MM.1S (cell line): ENCODE results near the gene ARL3.

Experiments
- DNase-seq: peaks from one replicate; pipeline ENCODE4 v3.0.0-alpha.2; 2015
- H2AFZ ChIP-seq: fragments of 300-600 bp; sonication (generic); 2 replicates; pipeline ENCODE4 v1.6.0; 2016; ENCODE audit warnings: antibody characterized with exemption, low read length
- H3F3A ChIP-seq: fragments of 300-600 bp; sonication (generic); 2 replicates; pipeline ENCODE4 v1.6.1; 2016; ENCODE audit warnings: mild to moderate bottlenecking, antibody characterized with exemption, low read length, moderate library complexity, mixed read lengths; ENCODE audit not compliant: insufficient read depth
- H3K27ac ChIP-seq: fragments of 300-600 bp; sonication (generic); 2 replicates; pipeline ENCODE4 v1.5.1; 2016; ENCODE audit warnings: mild to moderate bottlenecking, low read length
- H3K27me3 ChIP-seq: fragments of 300-600 bp; sonication (generic); replicated peaks from 2 replicates; pipeline ENCODE4 v1.6.0; 2016; ENCODE audit warnings: low read length; ENCODE audit not compliant: insufficient read depth
- H3K36me3 ChIP-seq: fragments of 300-600 bp; sonication (generic); replicated peaks from 2 replicates; pipeline ENCODE4 v1.6.1; 2016; ENCODE audit warnings: mild to moderate bottlenecking, low read length, mixed read lengths; ENCODE audit not compliant: insufficient read depth
- H3K4me1 ChIP-seq: fragments of 300-600 bp; sonication (generic); 2 replicates; pipeline ENCODE4 v1.6.1; 2016; ENCODE audit warnings: low read length, mixed read lengths
- H3K4me2 ChIP-seq: fragments of 300-600 bp; sonication (generic); 2 replicates; pipeline ENCODE4 v1.6.0; 2016; ENCODE audit warnings: low read depth, low read length
- H3K4me3 ChIP-seq: fragments of 300-600 bp; sonication (generic); 2 replicates; pipeline ENCODE4 v1.5.1; 2016; ENCODE audit warnings: low read length, mixed read lengths
- H3K79me2 ChIP-seq: fragments of 300-600 bp; sonication (generic); 2 replicates; pipeline ENCODE4 v1.6.1; 2016; ENCODE audit warnings: mixed run types, low read length, mixed read lengths
- H3K9ac ChIP-seq: fragments of 300-600 bp; sonication (generic); 2 replicates; pipeline ENCODE4 v1.6.1; 2016; ENCODE audit warnings: low read length, mixed read lengths
- H3K9me2 ChIP-seq: fragments of 300-600 bp; sonication (generic); replicated peaks from 2 replicates; pipeline ENCODE4 v1.6.1; 2016; ENCODE audit warnings: mild to moderate bottlenecking, low read length, mixed read lengths; ENCODE audit not compliant: insufficient read depth
- H3K9me3 ChIP-seq: fragments of 300-600 bp; sonication (generic); replicated peaks from 2 replicates; pipeline ENCODE4 v1.6.1; 2016; ENCODE audit warnings: mild to moderate bottlenecking, low read length, mixed read lengths; ENCODE audit not compliant: insufficient read depth
- H4K20me1 ChIP-seq: fragments of 300-600 bp; sonication (generic); 2 replicates; pipeline ENCODE4 v1.6.1; 2016; ENCODE audit warnings: mild to moderate bottlenecking, low read length, moderate library complexity, mixed read lengths; ENCODE audit not compliant: insufficient read depth
- EZH2 ChIP-seq: fragments of 300-600 bp; sonication (generic); optimal IDR thresholded peaks from 2 replicates; pipeline ENCODE3; 2017; ENCODE audit warnings: low read depth, mild to moderate bottlenecking, antibody characterized with exemption, low read length, mixed read lengths
- EZH2phosphoT487 ChIP-seq: fragments of 300-600 bp; sonication (generic); IDR thresholded peaks from 2 replicates; pipeline ENCODE4 v1.6.1; 2018; ENCODE audit warnings: antibody characterized with exemption, low read length
- TF ChIP-seq, protein P1 (sequence below): fragments of 300-600 bp; sonication (generic); IDR thresholded peaks from 2 replicates; pipeline ENCODE4 v1.5.1; 2016; ENCODE audit warnings: antibody characterized with exemption, low read length, mixed read lengths

Gene ARL3

DNA sequence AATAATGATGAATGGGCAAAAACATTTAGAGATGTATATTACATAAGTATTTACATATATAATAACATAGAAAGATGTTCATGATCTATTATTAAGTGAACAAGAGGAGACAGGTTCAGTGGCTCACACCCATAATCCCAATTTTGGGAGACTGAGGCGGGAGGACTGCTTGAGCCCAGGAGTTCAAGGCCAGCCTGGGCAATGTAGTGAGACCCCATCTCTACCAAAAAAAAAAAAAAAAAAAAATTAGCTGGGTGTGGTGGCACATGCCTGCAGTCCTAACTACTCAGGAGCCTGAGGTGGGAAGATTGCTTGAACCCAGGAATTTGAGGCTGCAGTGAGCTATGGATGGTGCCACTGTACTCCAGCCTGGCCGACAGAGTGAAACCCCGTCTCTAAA lies 12.4 kb downstream of the ARL3 start:
- Histone ChIP-seq H3K79me2 (peaks cover 22% of the 10 kb centered on the region), H3K27ac (no peak overlapping the region), H3K4me3 (no peak overlapping the region), H3K9me3 (no peaks in the 10 kb centered on the region), H3K4me1 (no peaks in the 10 kb centered on the region), H2AFZ (no peak overlapping the region), H3K4me2 (no peak overlapping the region), H4K20me1 (no peaks in the 10 kb centered on the region), H3K9me2 (no peaks in the 10 kb centered on the region), H3K9ac (no peak overlapping the region), H3K27me3 (no peaks in the 10 kb centered on the region), H3K36me3 (no peaks in the 10 kb centered on the region), H3F3A (no peaks in the 10 kb centered on the region; the same call in 1 of the 2 replicates)
- TF ChIP-seq EZH2phosphoT487 (no peak), EZH2 (no peak)
- TF ChIP-seq, protein P1, sequence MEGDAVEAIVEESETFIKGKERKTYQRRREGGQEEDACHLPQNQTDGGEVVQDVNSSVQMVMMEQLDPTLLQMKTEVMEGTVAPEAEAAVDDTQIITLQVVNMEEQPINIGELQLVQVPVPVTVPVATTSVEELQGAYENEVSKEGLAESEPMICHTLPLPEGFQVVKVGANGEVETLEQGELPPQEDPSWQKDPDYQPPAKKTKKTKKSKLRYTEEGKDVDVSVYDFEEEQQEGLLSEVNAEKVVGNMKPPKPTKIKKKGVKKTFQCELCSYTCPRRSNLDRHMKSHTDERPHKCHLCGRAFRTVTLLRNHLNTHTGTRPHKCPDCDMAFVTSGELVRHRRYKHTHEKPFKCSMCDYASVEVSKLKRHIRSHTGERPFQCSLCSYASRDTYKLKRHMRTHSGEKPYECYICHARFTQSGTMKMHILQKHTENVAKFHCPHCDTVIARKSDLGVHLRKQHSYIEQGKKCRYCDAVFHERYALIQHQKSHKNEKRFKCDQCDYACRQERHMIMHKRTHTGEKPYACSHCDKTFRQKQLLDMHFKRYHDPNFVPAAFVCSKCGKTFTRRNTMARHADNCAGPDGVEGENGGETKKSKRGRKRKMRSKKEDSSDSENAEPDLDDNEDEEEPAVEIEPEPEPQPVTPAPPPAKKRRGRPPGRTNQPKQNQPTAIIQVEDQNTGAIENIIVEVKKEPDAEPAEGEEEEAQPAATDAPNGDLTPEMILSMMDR: no peak
- no peak for DNase-seq

DNA sequence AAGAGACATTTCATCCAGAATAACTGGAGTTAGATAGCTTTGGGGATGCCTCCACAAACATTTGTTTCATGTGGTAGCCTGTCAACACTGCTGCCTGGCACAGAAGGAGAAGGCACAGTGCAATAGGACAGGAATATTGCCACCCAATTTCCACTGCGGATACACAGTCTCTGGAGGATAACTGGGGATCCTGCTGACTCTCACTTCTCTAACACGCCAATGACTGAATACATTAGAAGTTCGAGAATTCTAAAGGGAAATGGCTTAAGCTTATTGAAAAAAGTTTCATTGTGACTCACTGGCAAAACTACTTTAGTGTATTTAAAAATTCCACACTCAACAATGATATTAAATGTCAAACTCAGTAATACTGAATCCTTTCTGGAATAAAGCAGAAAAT lies 12.9 kb downstream of the ARL3 start:
- no peaks in the 10 kb centered on the region for H3K4me1 ChIP-seq
- no peak overlapping the region for H3K27ac ChIP-seq
- no peak for DNase-seq
- no peak for TF ChIP-seq EZH2phosphoT487
- TF ChIP-seq EZH2: no peak
- TF ChIP-seq, protein P1: no peak
- no peak overlapping the region for H3K4me3 ChIP-seq
- H3K27me3 ChIP-seq: no peaks in the 10 kb centered on the region
- H3F3A ChIP-seq: no peaks in the 10 kb centered on the region; the same call in 1 of the 2 replicates
- no peak overlapping the region for H3K4me2 ChIP-seq
- H4K20me1 ChIP-seq: no peaks in the 10 kb centered on the region
- peaks cover 17% of the 10 kb centered on the region for H3K79me2 ChIP-seq
- H2AFZ ChIP-seq: no peak overlapping the region
- H3K9me2 ChIP-seq: no peaks in the 10 kb centered on the region
- no peak overlapping the region for H3K9ac ChIP-seq
- no peaks in the 10 kb centered on the region for H3K9me3 ChIP-seq
- no peaks in the 10 kb centered on the region for H3K36me3 ChIP-seq

DNA sequence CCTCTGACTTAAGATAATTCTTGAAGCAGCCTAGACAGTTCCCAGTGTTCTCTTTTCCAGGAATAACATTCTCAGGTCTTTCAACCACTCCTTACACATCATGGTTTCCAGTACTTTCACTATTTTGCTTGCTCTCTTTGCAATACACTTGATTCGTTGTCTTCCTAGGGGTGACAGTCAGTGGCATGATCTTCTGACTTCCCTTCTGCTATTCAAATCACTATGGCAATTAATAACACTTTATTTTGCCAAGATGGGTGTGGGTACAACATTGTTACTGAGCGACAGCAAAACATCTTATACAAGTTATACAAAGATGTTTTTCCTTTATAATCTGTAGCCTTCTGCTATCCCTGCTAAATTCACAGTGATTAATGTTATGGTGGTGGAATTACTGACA lies 15.3 kb downstream of the ARL3 start:
- no peaks in the 10 kb centered on the region; the same call in 1 of the 2 replicates for H3F3A ChIP-seq
- no peak overlapping the region for H3K27ac ChIP-seq
- TF ChIP-seq EZH2phosphoT487: no peak
- TF ChIP-seq, protein P1: no peak
- TF ChIP-seq EZH2: no peak
- H3K36me3 ChIP-seq: no peaks in the 10 kb centered on the region
- H4K20me1 ChIP-seq: no peaks in the 10 kb centered on the region
- no peaks in the 10 kb centered on the region for H3K9me3 ChIP-seq
- H3K4me1 ChIP-seq: no peaks in the 10 kb centered on the region
- 0 out of 2 replicates have a peak, but pooled peaks cover 3% of the 10 kb centered on the region for H3K79me2 ChIP-seq
- no peak overlapping the region for H2AFZ ChIP-seq
- no peak for DNase-seq
- H3K4me2 ChIP-seq: no peak overlapping the region
- H3K9ac ChIP-seq: no peak overlapping the region
- H3K27me3 ChIP-seq: no peaks in the 10 kb centered on the region
- no peaks in the 10 kb centered on the region for H3K9me2 ChIP-seq
- no peak overlapping the region for H3K4me3 ChIP-seq
